NCI-H2196 (cell line): ENCODE data around the gene BTG2.
"Not testable (repeated sequence)": the region's sequence is repeated elsewhere in the genome, so short reads cannot be mapped to it uniquely, and the experiment has no call there.

Experiments
- DNase-seq: peaks from one replicate; lab custom pipeline; 2025; ENCODE audit not compliant: unreplicated experiment; lab: John Stamatoyannopoulos, UW

The BTG2 gene

GRCh38 chr1:203314025-203314759 lies 8.9 kb downstream of the BTG2 start:
- DNase-seq, result not testable (repeated sequence)

DNA sequence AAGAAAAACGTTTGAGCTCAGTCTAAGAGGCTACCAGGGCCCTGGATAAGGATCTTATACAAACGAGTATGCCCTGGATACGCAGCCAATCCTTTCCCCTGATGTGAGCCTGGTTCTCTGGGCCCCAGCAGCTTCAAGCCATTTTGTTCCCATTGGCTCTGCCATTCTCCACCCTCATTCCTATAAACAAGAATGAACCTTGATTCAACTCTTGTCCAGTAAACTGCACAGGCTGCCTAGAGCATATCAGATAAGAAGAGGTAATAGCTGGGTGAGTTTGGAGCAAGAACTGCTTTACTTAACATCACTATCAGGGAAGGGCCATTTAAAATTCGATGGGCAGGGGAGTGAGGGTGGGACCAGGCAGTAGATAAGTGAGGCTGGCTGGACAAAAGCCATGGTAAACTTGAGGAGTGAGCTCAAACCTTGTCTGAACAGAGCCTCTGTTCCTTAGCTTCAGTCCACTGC lies 11.3 kb downstream of the BTG2 start:
- DNase-seq, result peak; percentile 49

GRCh38 chr1:203317429-203318228 lies 12.3 kb downstream of the BTG2 start:
- no peak for DNase-seq

DNA sequence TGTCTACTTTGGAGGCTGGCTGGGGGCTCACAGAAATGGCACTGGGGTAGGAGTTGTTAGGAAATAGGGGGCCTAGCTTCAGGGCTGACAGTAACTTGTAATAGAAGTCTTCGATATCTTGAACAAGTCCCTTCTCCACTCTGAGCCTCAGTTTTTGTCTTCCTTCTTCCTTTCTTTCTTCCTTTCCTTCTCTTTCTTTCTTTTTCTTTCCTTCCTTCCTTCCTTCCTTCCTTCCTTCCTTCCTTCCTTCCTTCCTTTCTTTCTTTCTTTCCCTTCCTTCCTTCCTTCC lies 12.9 kb downstream of the BTG2 start:
- DNase-seq, result no peak

DNA sequence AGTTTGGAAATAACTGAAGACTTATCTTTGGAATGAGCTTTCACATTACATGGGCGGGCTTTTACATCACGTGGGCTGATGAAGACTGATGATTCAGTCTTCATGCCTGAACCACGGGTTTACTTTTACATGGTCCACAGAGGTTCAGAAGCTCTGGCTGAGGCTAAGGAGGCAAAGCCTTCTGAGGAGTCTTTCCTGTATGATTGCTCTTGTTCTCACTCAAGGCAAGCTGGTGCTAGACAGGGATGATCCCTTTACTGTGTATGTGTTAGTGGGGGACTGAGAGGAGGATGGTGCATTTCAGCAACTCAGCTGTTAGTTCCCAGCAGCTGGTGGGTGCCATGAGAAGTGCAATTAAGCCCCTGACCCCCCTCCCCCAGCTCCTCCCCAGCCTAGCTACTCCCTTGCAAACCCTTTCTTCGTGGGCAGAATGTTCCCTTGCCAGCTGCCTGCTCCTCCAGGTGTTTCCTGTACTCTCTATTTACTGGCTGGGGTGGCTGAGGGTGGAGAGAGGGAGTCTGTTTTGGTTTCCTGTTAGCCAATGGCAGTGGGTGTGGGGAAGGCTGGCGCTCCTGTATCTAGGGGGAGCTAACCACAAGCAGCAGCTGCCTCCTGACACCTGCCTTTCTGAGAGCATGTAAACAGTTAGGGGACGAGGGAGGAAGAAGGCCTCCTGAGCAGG lies 15.4 kb downstream of the BTG2 start:
- DNase-seq, result peak; percentile 94

GRCh38 chr1:203321273-203322052 lies 16.1 kb downstream of the BTG2 start:
- no peak for DNase-seq

DNA sequence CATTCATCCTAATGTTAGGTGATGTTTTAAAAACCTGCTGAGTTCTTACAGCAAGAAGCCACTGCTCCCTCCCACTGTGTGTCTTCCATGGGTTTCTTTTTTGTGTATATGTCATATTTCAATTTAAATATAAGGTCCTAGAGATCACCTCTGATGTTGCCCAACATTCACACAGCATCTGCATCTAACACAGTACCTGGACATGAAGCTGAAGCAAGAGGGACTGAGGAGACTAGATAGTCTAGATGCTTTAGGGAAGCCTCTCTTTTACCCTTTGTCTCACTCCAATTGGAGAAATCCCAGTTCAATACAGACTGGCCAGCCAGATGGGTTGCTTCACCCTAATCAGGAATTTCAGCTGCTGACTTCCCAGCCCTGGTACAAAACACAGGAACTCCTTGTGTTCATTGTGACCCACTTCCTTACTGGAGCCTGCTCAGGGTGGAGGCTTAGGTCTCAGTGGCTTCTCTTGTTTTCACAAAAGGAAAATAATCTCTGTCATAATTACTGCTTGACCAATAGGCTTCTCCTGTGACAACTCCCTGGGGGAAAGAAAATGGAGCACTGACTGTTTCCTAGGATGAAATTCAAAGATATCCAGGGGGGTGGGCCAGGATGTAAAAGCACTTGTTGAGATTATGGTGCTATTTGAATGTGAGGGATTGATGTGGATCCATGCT lies 17.3 kb downstream of the BTG2 start:
- no peak for DNase-seq

GRCh38 chr1:203323587-203323986 lies 18.3 kb downstream of the BTG2 start:
- peak; percentile 20 for DNase-seq

DNA sequence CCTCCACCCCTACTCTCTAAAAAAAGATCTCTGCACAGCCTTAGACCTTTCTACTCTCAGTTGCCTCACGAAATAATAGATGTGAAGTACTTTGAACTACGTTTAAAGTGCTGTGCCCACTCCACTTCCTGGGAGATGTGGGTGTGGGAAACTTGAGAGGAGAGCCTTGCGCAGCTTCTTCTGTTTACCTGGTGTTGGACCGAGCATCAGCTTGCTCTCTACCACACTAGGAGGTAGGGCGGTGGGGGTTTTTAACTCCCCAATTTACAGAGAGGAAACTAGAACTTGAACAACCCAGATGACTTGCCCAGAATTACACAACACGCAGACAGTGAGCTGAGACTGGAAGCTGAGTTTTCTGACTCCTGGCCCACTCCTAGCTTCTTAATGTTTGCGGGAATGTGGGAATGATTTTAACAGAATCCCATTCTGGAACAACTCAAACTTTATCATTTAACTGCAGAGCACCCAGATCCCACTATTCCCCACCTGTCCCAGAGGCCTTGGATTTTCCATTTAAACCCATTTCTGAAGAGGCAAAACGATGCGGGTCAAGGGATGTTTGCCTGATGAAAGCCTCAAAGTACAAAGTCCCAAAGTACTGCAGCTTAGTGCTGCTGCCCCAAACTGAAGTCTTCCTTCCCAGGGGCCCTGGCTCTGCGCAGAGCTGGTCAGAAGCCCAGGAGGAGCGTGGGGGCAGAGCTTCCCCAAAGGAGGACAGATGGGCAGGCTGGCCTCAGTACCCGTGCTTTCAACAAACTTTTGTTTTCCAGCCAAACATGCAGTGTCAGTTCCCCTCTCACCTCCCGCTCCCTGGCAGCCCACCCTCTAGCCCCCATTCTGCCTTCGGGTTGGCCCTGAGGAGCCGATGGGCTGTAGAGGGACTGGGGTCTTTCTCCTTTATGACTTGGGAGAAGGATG lies 19.0 kb downstream of the BTG2 start:
- no peak for DNase-seq

DNA sequence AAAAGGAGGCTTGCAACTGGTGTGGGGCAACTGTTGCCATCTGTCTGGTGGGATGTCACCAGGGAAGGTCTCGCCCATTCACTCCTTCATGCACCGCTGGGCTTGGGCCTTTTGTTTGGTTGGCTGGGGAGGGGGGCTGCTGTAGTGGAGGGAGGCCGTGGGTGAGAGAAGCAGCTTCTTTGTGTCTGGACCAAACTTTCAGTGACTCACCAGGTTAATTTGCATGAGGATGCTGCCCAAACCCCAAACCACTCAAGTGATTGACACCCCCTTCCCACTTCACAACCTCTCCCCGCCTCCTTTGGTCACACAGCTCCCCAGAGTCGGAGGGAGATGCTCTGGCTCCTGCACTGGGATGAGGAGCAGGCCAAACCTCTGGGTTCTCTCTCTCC lies 19.7 kb downstream of the BTG2 start:
- peak; percentile 85 for DNase-seq

- DNase-seq, result peak; percentile 92
These were observed 20.2 kb downstream of the BTG2 start for GRCh38 chr1:203325418-203326091.

- peak; percentile 94 for DNase-seq
These were observed 21.7 kb downstream of the BTG2 start for GRCh38 chr1:203326830-203327683.

GRCh38 chr1:203327684-203328457 lies 22.6 kb downstream of the BTG2 start:
- DNase-seq, result peak; percentile 83

DNA sequence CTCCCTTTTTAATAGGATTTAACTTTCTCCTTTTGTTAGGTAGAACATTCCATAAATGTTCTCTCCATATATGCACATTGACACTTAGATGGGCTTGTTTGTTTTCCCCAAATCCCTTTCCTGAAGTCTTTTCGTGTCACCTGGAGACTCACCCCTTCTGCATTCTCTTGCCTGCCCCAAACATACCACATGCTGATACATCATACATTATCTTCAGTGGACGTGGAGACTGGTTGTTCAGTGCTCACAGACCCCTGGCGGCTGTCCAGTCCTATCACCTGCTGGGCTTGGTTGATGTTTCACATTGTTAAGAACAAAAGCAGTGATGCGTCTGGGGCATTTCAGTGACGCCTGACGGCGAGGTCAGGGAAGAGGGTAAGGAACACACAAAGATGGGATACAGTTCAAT lies 23.4 kb downstream of the BTG2 start:
- DNase-seq, result peak; percentile 75

- no peak for DNase-seq
These were observed 25.9 kb downstream of the BTG2 start for GRCh38 chr1:203331224-203331623.

DNA sequence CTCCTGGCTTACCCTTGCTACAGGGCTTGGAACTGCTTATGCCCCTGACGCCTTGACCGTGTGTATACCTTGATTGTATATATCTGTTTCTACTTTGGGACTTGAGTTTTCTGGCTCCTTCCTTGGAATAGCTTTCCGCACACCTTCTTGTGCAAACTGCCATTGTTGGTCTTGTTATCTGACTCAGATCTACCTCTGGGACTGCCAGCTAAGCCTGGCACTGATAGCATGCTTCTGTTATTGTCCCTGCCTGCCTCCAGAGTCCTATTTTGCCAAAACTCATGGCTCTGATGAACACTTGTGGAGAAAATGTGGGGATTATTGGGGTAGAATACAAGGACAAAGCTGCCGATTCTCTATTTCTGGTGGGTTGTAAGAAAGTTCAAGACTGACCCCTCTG lies 30.2 kb downstream of the BTG2 start:
- no peak for DNase-seq

GRCh38 chr1:203336097-203336496 lies 30.8 kb downstream of the BTG2 start:
- DNase-seq, result no peak
